GM12875 (cell line): Measurements from ENCODE around the gene CD72.
"Not testable (repeated sequence)": the region's sequence is repeated elsewhere in the genome, so short reads cannot be mapped to it uniquely, and the experiment has no call there.

Experiments
- H3K4me3 ChIP-seq: one replicate; pipeline ENCODE4 v1.5.1; 2011; ENCODE audit warnings: low read depth, low read length, control low read depth
- CTCF ChIP-seq: IDR thresholded peaks from 2 replicates; pipeline ENCODE4 v1.5.1; 2011; ENCODE audit warnings: low read depth, mild to moderate bottlenecking, control low read depth, inconsistent platforms, low read length, moderate library complexity, borderline replicate concordance; ENCODE audit not compliant: insufficient read depth

CD72 gene

GRCh38 chr9:35594471-35594870 lies 23.7 kb downstream of the CD72 start:
- no peak overlapping the region for H3K4me3 ChIP-seq
- no peak for TF ChIP-seq CTCF

GRCh38 chr9:35593581-35593980 lies 24.6 kb downstream of the CD72 start:
- TF ChIP-seq CTCF: no peak

GRCh38 chr9:35588506-35588905 lies 29.7 kb downstream of the CD72 start:
- not testable (repeated sequence) for H3K4me3 ChIP-seq

More at GRCh38 chr9:35593581-35593980, 24.6 kb downstream of the CD72 start:
- no peak overlapping the region for H3K4me3 ChIP-seq

GRCh38 chr9:35584681-35585080 lies 33.5 kb downstream of the CD72 start:
- H3K4me3 ChIP-seq: not testable (repeated sequence)

GRCh38 chr9:35583521-35583920 lies 34.7 kb downstream of the CD72 start:
- not testable (repeated sequence) for H3K4me3 ChIP-seq

GRCh38 chr9:35579659-35580227 lies 38.5 kb downstream of the CD72 start:
- H3K4me3 ChIP-seq: not testable (repeated sequence)

GRCh38 chr9:35579130-35579529 lies 39.1 kb downstream of the CD72 start:
- H3K4me3 ChIP-seq: no peak overlapping the region
- TF ChIP-seq CTCF: no peak

GRCh38 chr9:35577486-35577885 lies 40.7 kb downstream of the CD72 start:
- H3K4me3 ChIP-seq: no peak overlapping the region
- TF ChIP-seq CTCF: no peak

GRCh38 chr9:35575478-35575877 lies 42.7 kb downstream of the CD72 start:
- no peak overlapping the region for H3K4me3 ChIP-seq
- TF ChIP-seq CTCF: no peak
